GF-D8 (cell line): Measurements from ENCODE around the gene NME7.
"Not testable (repeated sequence)": the region's sequence is repeated elsewhere in the genome, so short reads cannot be mapped to it uniquely, and the experiment has no call there.

Source experiments
- DNase-seq: peaks from one replicate; lab custom pipeline; 2025; lab: John Stamatoyannopoulos, UW

The NME7 gene

DNA sequence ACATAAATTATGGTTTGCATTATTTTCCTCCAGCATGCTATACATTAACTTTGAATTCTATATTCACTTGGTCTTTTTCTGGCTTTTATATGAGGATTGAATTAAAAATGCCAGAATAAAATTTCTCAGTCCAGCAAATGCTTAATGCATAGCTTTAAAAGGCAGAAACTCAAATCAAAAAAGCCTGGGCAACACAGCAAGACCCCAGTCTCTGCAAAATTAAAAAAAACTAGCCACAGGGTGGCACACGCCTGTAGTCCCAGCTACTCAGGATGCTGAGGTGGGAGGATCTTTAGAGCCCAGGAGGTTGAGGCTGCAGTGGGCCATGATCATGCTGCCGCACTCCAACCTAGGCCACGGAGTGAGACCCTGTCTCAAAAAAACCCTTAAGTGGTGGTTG, 241.3 kb downstream of the NME7 start:
- DNase-seq: no peak

DNA sequence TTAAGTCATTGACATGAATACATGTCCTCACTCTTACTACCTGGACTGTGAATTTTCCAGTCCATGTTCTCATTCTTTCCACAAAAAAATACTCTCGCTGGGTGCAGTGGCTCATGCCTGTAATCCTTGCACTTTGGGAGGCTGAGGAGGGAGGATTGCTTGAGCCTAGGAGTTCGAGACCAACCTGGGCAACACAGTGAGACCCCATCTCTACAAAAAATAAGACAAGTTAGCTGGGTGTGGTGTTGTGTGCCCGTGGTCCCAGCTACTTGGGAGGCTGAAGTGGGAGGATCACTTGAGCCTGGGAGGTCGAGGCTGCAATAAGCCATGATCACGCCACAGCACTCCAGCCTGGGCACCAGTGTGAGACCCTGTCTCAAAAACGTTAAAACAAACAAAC, 242.0 kb downstream of the NME7 start:
- not testable (repeated sequence) for DNase-seq

DNA sequence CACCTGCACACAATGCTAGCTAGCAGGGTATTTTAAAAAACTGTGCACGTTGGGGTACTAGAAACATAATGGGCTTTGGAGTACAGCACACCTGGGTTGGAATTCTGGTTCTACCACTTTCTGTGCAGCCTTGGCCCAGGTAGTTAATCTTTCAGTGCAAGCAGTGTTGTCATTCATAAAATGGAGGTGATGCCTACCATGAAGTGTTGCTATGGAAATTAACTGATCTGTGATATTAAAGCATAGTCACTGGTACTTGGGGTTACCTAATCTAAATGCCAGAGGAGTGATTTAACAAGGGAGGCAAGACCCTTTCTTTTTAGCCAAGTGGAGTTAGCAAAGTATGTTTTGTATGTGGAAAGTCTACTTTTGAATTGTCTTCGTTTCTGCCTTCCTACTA, 243.1 kb downstream of the NME7 start:
- no peak for DNase-seq

DNA sequence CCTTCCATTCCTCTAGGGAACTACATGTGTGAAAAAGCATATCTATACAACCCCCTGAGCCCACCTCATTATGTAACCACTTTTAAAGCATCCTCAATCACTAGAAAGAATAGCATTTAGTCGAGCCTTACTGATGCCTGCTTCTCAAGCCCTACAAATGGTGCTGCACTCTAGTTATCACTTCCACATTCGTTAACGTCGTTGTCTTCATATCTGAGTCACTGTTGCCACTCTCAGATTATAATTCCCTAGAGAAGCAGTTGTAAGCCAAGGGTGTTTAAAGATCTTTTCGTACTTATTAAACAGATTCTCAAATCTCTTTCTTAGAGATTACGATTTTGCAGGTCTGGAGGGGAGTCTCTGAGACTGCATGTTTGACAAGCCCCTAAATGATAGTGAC, 244.6 kb downstream of the NME7 start:
- no peak for DNase-seq

DNA sequence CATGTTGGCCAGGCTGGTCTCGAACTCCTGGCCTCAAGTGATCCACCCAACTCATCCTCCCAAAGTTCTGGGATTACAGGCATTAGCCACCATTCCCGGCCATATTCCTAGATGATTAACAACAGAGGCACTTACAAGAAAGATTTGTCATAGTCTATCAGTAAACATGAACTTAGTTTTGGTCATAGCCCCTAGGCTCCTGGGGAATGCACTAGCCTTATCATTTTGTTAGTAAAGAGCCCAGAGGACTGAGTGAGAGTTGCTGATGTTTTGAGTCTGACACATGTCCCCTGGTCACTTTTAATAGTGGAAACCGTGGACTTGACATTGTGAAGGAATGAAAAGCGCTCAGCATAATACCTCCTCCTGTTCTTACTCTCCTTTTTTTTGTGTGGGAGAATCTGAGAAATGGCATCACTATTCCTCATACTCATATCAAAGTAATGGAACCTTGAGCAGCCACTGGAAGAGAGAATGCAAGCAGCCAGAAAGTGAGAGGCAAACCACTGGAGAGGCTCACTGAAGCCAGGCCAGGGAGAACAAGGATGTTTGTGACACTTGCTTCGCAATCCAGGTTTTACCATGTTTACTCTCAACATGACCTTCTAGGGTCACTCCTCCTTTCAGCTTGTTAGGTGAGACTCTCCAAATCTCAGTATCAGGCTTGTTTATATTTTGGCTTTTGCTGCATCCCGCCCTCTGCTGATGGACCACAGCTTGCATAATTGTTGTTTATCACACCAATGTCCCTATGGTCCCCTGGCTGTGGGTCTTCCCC, 246.3 kb downstream of the NME7 start:
- no peak for DNase-seq

DNA sequence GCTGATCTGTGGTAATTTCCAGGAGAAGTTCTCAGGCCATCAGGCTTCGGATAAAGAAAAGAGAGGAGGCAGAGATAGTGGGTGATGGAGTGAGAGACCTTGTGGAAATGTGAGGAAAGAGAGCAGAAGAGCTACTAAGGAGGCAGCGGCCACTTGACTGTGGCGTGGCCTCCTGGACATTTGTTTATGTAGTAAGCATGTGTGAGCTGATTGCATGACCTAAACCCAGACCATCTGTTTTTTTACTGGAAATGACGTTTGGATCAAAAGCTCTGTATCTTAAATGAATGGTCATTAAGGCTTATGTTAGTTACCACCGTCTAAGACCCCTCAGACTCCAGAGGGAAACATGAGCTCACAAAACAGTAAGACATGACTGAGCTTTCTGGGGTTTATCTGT, 247.5 kb downstream of the NME7 start:
- no peak for DNase-seq

DNA sequence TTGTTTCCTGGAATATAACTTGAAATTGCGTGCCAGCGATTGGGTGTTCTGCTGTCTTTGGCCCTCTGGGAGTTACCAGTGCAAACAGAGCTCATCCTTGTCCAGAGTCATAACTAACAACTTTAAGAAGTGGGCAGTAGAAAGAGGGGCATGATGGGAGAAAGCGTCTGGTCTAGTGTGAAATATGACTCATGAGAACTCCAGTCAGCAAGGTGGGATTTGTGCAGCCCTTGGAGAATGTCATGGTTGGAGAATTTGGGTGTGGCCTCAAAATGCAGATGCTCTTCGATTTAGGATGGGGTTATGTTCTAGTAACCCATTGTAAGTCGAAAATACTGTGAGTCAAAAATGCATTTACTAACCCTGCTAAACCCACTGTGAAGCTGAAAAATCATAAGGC, 248.2 kb downstream of the NME7 start:
- DNase-seq: no peak

DNA sequence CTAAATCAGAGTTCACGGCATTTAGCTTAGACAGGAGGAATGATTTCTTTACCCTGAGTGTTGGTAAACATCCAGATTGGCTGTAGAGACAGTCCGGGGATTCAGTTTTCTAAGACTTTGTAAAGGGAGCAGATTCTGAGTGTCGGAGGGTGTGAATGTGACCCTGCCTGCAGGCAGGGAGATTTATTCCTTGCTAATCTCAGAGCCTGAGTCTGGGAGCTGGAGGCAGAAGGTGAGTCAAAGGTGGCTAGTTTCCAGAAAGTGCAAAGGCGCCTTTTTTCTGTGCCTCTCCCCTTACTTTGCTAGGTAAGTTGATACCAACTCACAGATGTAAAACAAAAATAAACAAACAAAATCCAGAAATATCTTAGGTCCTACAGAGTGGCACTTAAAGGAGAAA, 249.4 kb downstream of the NME7 start:
- no peak for DNase-seq

DNA sequence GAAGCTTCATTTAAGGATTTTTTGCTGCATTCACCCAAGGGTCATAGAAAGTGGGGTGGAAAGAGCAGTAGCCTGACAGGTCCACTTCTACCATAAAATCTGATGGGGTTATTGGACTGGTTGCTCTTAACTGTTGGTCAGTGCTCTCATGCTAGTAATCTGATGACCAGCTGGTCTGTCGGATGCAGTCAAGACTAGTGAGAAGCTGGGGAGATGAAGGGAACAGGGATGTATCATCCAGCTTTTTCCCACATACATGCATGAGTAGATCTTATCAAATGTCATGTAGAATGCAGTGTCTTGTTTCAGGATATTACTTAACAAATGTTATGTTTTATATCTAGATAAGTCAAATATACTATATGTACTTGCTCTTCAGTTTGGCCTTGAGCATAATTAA, 250.0 kb downstream of the NME7 start:
- DNase-seq: no peak

DNA sequence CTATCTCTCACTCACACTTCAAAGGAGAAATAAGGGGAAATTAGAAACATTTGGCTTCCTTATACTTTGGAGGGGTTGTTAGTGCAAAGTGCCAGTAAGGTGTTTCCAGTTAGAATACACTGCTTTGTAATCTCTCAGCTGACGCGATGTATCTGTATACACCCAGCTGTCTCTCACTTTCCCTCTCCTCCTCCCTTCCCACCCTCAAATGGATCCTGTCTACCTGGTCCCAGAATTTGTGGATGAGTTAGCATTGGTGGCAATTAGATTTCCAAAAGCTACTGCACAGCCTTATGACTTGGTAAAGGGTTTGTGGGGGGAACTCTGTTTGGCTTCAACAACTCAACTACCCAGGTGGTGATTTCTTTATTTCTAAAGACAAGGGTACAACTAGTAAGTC, 250.6 kb downstream of the NME7 start:
- DNase-seq: no peak

DNA sequence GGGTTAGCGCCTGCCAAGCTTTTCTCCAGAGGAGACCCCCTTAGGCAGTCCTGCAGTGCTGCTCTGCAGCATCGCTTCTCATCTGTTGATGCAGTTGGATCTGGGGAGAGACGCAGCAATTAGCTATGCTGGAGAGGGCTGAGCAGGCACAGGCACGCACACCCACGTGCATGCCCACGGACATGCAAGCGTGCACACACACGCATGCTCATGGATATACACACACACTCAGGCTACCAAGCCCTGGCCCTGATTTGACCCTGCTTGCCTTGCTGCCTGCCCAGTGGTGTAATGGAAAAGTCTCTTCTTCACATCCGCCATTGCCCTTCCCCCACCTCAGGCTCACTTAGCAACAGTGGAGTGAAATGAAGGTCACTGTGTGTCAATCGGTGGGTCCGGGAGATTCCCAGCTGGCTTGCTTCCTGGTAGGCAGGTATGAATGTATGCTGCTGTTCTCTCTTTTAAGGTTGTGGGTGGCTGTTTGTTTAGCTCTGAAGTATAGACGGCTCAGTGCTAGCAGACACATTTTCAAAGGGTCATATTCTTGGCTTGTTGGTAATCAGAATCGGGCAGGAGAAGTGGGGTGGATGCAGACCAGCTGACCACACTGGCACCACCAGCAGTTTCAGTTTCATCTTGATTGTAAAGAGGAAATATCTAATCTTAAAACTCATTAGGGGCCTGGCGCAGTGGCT, 251.6 kb downstream of the NME7 start:
- DNase-seq: no peak

DNA sequence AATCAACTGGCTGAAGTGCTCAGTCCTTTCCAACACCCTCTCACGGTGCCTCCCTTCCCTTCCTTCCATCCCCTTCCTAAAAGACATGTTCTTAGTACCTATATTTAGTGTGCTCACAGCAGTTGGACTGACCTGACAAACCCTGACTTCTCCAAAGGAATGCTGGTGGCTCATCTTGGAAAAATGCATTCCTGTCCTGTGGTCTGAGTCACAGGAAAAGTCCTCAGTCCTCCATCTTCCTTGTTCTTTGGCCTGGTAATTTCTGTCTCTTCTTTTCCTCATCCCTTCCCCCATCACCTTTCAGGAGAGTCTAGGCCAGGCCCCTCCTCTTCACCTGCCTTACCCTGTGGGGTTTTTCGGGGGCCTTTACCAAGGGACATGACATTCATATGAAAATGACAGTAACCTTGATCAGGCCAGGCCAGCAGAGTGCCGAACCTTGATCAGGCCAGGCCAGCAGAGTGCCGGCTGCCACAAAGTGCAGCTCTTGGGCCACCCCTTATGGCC, 253.9 kb downstream of the NME7 start:
- DNase-seq: no peak

DNA sequence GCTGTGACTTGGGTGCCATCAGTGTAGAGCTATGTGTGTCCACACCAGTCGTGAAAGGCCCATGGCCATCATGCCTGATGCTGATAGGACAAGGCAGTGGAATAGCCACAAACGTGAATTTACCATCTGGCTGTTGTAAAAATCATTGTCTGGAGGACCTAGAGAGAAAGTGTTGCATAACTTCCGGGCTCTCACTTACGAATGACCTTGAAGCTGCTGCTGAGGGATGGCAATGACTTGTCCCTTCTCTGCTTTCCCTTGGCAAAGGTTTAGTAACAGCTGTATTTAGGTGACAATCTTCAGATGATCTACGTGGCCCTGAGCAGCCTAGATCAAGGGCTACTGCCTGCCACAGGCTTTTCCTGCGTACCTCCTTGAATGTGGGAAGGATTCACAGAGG, 255.4 kb downstream of the NME7 start:
- DNase-seq: peak; percentile 38

DNA sequence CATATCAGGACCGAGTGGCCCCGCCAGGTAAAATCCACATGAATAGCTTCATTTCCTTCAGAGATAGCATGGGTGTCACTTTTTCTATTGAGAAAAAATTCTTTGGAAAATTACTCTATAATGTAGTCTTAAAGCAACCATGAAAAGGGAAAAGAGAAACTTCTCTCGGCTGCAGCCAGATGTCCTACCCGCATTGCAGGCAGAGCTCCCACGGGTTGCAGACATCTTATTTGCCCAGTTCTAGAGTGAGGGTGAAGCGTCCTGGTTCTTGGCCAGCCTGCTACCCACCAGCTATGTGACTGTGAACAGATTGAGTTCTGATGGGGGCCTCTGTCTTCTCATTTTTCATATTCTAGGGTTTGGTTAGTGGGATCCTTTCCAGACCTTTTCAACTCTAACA, 256.1 kb downstream of the NME7 start:
- no peak for DNase-seq

DNA sequence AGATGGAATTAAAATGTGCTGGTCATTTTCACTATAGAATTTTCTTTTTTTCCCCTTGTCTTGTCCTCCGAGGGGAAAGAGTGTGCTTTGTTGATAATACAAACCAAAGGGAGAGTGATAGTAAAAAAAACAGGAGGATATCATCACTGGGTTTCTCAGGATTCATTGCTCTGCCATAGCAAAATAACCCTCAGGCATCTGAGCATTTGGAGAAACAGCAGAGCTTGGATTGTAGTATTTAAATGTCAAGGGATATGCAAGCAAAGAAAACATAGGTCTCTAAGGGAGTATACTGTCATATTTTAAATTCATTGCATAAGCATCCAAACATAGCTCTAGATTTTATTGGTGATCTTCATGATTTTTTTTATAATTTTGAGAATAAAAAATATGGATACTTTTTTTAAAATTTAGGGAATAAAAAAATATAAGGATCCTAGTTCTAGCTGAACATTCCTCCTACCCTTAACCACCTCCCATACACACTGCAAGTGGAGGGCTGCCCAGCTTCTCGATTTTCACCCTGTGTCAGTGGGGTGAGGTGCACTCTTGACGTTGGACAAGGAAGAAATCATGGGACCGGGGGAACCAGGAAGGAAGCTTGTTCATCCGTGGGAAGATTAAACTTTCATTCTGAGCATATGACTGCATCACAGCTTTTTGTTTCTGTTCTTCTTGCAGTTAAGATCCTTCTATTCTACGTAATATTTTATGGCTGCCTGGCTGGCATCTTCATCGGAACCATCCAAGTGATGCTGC, 256.7 kb downstream of the NME7 start:
- no peak for DNase-seq

DNA sequence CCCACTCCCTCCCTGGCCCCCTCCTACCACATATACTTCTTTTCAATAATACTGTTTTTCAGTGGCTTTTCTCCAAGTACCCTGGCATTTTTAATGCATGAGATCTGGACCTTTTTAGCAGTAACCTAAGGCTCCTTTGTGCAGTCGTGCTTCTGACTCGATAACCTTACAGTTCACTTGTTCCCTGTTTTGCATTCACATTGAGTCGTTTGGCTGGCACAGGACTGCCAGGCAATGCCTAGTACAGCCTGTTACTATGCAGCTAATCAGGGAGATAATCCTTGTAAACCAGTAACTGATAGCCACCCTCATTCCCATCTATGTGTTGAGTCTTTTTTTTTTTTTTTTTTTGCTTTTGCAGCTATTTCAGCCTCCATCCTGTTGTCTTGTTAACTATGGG, 257.4 kb downstream of the NME7 start:
- DNase-seq: no peak

DNA sequence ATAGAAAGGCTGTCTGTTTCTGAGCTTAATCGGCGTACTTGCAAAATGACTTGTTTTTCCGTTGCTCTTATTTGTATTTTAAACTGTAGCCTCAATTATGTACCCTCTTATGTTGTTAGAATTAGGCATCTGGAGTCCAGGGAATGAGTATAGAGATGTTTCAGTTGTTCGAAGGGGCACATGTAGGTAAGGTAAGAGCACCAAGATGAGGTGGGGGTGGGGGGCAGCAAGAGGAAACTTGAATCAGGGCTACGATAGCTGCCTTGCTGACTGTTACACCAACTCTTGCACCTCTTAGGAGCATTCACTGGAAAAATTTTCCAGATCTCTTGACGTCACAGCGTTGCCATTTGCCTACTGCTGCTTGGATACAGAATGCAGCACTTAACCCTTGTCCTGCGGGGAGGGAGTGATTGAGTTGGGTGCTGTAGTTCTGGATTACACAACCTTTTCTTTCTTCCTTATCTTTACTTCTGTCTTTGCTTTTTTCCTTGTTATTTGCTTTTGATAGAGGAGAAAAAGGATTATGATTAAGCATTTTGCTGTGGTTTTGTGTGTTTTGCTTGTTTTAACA, 257.9 kb downstream of the NME7 start:
- DNase-seq: peak; percentile 2

DNA sequence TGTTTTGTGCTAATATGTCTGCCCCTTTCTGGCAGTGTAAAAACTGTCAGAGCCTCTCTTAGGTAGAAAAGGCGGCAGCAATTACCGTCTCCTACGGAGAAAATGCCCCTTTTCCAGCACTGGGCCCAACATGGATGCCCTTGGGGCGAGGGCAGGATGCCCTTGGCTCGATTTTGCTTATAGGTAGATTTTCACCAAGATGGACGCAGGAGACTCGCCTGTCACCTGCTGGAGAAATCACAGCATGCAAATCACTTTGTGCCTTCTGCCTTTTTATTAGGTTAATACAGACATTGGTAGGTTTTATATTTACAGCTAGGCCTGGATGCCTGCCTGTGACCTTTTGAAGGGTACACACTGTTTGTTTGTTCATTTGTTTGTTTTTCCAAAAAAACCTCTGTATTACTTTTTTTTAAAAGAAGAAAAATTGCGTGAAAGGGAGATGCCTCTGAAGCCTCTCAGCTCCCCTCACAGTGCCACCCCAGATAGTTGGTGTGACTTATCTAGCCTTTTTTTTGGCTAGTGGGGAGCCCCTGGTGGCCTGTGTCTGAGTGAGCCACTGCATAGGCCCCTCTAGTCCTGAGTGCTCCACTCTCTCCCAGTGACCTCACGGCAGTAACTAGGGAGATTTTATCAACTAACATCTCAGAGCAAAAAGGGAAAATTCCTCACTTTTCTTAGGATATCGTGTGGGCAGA, 258.6 kb downstream of the NME7 start:
- no peak for DNase-seq

DNA sequence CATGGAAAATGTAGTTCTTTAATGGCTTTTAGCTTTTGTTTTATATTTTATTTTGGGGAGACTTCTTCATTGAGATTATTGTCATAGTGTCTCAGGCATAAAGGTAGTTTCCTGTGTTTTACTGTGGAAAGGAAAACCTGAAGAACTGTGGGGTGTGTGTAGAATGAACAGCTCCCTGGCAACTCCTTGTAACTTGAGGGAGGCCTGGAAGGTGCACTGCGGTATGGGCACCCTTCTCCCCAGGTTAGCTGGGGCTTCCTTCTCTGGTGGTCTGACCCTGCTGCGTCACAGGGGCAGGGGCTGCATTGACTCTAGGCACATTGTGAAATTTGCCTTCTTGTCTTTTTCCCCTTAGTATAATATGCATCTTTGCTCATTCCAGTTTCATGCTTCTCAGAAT, 259.4 kb downstream of the NME7 start:
- no peak for DNase-seq

DNA sequence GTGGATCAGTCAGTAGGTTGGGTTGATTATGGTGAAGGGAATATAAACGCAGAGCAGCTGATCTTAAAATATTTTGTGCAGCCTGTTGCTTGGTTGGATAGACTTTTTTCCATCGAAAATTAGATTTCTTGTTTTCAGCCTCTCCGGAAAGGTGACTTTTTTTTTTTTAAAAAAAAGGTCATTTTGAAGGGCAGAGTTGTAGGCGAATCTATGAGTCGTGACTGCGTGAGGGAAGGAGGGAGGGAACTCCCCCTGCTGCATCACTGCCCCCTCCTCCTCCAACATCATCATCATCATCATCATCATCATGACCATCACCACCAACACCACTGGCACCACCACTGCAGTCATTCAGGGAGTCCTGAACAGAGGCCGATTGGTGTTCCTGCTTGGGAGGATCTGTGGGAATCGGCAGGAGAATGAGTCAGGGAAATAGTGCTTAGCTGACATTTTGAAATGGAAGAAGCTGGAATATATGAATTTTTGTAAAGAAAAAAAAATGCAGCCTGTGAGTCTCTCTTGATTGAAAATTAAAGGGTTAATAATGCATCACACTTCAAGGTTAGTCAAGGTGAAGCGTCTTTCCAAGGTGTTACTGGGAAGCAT, 259.9 kb downstream of the NME7 start:
- DNase-seq: no peak

DNA sequence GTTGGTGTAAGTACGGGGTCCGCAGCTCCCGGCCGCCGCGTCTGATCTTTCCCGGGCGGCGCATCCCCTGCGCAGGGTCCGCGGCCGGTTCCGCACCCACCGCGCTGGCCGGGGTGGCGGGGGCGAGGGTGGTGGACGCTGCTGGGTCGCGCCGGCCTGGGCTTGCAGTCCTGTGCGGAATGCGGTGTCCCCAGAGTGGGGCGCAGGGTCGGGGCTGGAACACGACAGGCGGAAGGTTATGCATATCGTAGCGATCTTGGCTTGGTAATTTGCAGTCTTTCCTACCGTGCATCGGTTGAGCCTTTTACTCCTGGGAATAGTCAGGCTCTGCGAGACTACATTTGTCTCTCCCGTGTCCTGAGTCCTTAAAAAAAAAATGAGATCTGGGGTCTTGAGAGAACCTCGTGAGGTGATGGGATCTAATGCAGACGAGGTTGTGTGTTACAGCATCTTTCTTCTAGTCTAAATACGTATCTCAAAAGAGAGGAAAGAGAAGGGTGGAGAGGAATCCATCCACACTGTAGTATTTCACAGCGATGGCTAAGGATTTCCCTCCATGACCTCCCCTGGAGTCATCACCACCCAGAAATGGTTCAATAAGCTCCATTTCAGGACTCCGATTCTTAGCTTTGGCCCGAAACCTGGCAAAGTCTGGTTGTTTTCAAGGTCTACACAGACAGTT, 260.5 kb downstream of the NME7 start:
- no peak for DNase-seq
